Measurements from ENCODE around the gene MUC4.
"Not testable (repeated sequence)": the region's sequence is repeated elsewhere in the genome, so short reads cannot be mapped to it uniquely, and the experiment has no call there.

The MUC4 gene

GRCh38 chr3:195836476-195837135, 24.9 kb upstream of the MUC4 start:
- DNase-seq = peak in 4 of 58 donors; percentile 6 to 44 (median 16)

- no peak for DNase-seq
These were observed 24.1 kb upstream of the MUC4 start for GRCh38 chr3:195835791-195836190.

DNA sequence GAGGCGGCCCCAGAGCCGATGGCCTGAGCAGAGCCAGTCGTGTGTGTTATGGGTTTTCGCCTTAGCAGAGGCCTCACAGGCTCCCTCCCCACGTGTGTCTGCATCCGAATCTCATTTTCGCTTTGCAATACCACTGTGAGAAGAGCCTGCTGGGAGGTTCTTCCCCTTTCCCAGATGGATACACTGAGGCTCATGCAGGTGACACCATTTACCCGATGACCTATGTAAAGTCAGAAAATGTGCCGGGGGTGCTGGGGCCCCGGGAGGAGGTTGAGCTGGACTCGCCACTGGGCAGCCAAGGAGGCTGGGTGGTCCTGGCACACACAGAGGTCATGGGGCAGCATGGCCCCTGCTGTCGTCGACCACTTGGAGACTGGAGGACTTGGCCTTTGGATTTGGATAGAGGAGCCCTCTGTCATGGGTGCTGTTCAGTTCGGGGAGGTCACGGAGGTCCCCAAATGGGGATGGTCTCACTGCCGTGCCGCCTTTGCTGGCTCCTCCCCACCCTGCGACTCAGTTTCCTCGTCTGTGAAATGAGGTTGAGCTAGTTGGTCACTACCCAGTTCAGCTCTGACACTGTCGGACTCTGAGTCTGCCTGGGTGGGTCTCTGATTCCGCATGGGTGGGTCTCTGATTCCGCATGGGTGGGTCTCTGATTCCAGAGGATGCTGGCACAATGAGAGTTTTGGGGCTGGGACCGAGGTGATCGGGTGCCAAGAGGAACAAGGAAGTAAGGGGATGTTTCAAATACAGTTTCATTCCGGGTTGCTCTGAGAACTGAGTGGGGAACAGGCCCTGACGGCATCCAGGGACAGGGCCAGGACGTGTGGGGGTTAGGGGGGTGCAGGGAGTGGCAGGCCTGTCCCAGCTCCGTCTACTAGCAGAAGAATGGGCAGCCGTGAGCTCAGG, 23.2 kb upstream of the MUC4 start:
- DNase-seq = no peak

GRCh38 chr3:195829897-195830254, 18.1 kb upstream of the MUC4 start:
- no peak for DNase-seq

GRCh38 chr3:195828762-195829161, 17.0 kb upstream of the MUC4 start:
- no peak for DNase-seq

DNA sequence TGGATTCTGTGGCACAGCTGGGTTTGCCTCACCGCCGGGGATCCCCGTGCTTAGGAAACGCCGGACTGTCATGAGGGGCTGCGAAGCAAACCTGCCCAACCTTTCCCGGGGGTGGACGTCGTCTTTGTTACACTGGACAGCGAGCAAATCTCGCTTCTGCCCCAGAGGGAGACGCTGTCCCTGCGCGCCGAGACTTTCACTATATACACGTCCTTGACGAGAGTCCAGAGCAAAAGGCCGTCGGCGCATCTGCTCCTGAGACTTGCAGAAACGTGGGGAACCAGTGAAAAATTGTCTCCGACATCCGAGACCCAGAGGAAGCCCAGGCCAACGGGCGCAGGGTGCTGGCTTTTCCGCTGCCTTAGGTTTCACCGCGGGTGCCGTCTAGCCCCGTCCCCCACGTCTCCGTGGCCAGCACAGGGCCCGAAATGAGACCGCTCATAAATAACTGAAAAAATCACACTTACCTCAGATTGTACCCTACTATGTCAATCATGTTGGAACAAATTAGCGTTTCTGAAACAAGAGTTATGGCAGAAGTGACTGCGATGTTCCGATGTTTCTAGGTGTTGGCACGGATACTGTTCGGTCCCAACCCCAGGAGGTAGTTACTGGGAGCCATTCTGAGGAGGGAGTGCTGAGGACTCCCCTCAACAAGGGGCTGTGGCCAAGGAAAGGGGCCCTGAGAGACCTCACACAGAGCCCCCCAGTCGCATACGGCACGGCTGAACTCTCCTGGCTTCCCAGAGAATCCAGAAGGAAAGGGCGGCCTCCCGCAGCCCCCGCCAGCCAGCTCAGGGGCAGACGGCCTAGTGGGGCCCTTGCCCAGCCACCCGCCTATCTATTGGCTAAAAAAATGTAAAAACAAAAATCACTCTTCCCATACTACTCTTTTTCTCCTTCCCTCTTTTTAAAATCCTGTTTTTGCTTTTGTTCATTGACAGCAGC, 14.4 kb upstream of the MUC4 start:
- no peak for DNase-seq

GRCh38 chr3:195825191-195825588, 13.5 kb upstream of the MUC4 start:
- no peak for DNase-seq

GRCh38 chr3:195824425-195825190, 12.9 kb upstream of the MUC4 start:
- DNase-seq = not testable (repeated sequence)

DNA sequence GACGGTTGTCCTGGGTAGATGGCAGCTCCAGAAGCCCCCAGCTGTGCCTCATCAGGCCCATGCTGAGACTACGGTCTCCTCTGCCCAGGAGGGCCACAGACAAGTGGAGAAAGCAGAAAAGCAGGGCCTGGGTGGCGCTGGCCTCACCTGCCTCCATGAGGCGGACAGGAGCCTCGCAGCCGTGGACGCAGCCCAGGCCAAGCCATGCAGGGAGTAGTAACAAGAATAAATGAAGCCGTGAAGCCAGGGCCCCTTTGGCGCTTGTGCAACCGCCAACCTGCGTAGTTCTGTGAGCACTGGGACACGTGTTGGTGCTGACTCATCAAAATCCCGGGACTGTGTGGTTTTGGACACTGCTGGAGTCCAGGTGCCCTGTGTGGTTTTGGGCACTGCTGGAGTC, 12.3 kb upstream of the MUC4 start:
- DNase-seq = no peak

GRCh38 chr3:195823280-195823679, 11.6 kb upstream of the MUC4 start:
- DNase-seq = peak in 1 of 58 donors; percentile 7

DNA sequence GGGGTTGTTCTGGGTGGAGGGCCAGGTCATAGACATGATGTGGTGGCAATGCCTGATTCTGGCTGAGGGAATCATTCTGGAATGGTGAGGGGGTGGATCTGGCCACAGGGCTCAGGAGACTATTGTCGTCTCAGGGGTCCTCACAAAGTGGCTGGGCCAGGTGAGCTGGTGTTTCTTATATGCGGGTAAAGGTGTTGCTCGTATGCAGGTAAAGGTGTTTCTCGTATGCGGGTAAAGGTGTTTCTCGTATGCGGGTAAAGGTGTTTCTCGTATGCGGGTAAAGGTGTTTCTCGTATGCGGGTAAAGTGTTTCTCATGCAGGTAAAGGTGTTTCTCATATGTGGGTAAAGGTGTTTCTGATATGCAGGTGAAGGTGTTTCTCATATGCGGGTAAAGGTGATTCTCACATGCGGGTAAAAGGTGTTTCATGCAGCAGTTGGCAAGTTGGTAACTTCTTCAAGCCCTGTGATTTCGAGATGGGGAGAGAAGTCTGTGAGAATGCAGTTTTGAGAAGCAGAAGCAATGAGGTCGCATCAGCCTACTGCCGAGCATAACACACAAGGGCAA, 10.5 kb upstream of the MUC4 start:
- no peak for DNase-seq

- no peak for DNase-seq
These were observed 9.8 kb upstream of the MUC4 start for GRCh38 chr3:195821403-195822130.

DNA sequence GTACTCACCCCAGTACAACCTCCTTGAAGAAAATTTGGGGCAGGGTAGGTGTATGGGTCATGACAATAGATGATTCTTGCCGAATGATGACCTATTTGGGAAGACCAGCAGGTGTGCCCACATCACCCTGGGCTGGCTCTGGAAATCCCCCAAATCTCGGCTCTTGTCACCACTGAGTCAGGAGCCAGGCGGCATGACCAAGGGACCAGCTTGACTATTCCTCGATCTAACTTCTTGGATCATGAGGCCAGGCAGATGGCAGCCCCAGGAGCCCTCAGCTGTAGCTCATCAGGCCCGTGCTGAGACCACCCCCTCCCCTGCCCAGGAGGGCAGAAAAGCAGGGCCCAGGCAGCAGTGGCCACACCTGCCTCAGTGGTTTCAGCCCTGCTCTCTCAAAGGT, 9.2 kb upstream of the MUC4 start:
- DNase-seq = no peak

DNA sequence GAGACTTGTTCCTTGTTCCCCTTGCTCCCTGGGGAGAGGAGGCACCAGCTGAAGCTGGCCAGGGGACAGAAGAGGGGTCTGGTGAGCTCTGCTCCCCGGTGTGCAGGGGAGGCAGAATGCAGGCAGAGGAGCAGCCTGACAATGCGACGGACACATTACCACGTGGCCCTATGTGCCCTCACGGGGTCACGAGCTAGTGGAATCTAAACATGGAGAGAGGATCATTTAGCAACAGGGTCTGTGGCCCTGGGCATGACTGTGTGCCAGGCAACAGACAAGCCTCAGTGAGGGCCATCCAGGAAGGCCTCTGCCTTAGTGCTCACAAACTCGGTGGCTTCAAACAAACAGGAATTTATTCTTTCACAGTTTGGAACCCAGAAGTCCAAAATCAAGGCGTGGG, 8.5 kb upstream of the MUC4 start:
- no peak for DNase-seq

DNA sequence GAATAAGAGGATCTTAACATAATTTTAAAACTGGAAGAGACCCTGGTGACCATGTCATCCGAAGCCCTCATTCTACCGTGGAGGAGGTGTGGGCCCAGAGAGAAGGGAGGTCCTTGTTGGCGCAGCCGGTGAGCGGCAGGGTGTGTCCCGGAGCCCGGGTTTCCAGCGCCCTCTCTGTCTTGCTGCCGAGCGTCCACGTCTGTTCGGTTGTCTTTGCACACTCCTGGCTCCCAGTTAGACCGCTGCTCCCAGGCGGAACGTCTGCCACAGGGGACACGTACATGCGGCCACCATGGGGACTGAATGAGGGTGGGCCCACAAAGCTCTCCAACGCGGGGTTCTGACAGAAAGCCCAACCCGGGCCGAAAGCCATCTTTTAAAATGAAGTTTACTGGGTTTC, 6.6 kb upstream of the MUC4 start:
- DNase-seq = no peak

GRCh38 chr3:195817578-195818135, 5.9 kb upstream of the MUC4 start:
- DNase-seq = no peak

GRCh38 chr3:195816276-195816913, 4.7 kb upstream of the MUC4 start:
- not testable (repeated sequence) for DNase-seq

- no peak for DNase-seq
These were observed 3.5 kb upstream of the MUC4 start for GRCh38 chr3:195815169-195815771.
